A673 (cell line): ENCODE data around the gene NMB. TPM values are rescaled to one million over a fixed set of nuclear protein-coding genes. Genes with fewer than 3 reads are reported as not detected.

Experiments used
- BruUV-seq: library from RNA; stranded (reverse); fragments of 400-500 nt; replicated peaks from 2 replicates; lab custom pipeline; 2021; lab: Mats Ljungman, UMichigan
- CTCF ChIA-PET: fragments of 300-600 bp; sonication (Branson Sonifier 250); formaldehyde crosslinking; loops from one replicate; lab custom pipeline; 2022; ENCODE audit warnings: antibody characterized with exemption; lab: Charles Lee
- POLR2A ChIA-PET: fragments of 300-600 bp; sonication (Branson Sonifier 250); formaldehyde crosslinking; loops from one replicate; lab custom pipeline; 2022; ENCODE audit warnings: antibody characterized with exemption; ENCODE audit not compliant: low non-redundant PET; lab: Charles Lee
- DNase-seq: peaks from one replicate; pipeline ENCODE4 v3.0.0-alpha.2; 2015; ENCODE audit warnings: low spot score
- H3K27ac ChIP-seq: fragments of 200-600 bp; sonication (generic); 2 replicates; pipeline ENCODE4 v1.5.1; 2016; ENCODE audit warnings: mixed run types, low read depth, mild to moderate bottlenecking, mixed read lengths, antibody characterized with exemption, low read length; ENCODE audit not compliant: poor library complexity, severe bottlenecking
- H3K27me3 ChIP-seq: fragments of 200-600 bp; sonication (generic); replicated peaks from 2 replicates; pipeline ENCODE4 v1.6.1; 2017; ENCODE audit warnings: mixed run types, low read depth, mild to moderate bottlenecking, mixed read lengths, antibody characterized with exemption, low read length; ENCODE audit not compliant: insufficient read depth, poor library complexity
- H3K36me3 ChIP-seq: fragments of 200-600 bp; sonication (generic); 2 replicates; pipeline ENCODE4 v1.6.1; 2016; ENCODE audit warnings: mixed run types, mild to moderate bottlenecking, mixed read lengths, antibody characterized with exemption, low read length; ENCODE audit not compliant: insufficient read depth, poor library complexity, severe bottlenecking
- H3K4me1 ChIP-seq: fragments of 200-600 bp; sonication (generic); 2 replicates; pipeline ENCODE4 v1.6.1; 2017; ENCODE audit warnings: mixed run types, mild to moderate bottlenecking, mixed read lengths, antibody characterized with exemption, low read length; ENCODE audit not compliant: insufficient read depth, poor library complexity, severe bottlenecking
- H3K4me3 ChIP-seq: fragments of 200-600 bp; sonication (generic); 2 replicates; pipeline ENCODE4 v1.5.1; 2016; ENCODE audit warnings: low read depth, mixed run types, mild to moderate bottlenecking, mixed read lengths, low read length; ENCODE audit not compliant: poor library complexity, severe bottlenecking
- H3K9me3 ChIP-seq: fragments of 200-600 bp; sonication (generic); 2 replicates; pipeline ENCODE4 v1.6.1; 2016; ENCODE audit warnings: mixed run types, low read depth, mild to moderate bottlenecking, mixed read lengths, antibody characterized with exemption, low read length; ENCODE audit not compliant: poor library complexity, severe bottlenecking
- CTCF ChIP-seq: fragments of 300-800, 200-600 bp; sonication (generic); conservative IDR thresholded peaks from 2 replicates; pipeline ENCODE4 v1.5.1; 2017; ENCODE audit warnings: low read depth, mild to moderate bottlenecking, antibody characterized with exemption, low read length, moderate library complexity, mixed read lengths
- EZH2 ChIP-seq: fragments of 200-600 bp; sonication (generic); IDR thresholded peaks from 2 replicates; pipeline ENCODE4 v1.6.1; 2017; ENCODE audit warnings: borderline replicate concordance, low read depth, mild to moderate bottlenecking, mixed read lengths, antibody characterized with exemption, low read length; ENCODE audit not compliant: poor library complexity, severe bottlenecking
- intact Hi-C: fragments of 100-400 bp; cut with micrococcal nuclease; formaldehyde crosslinking; loops from one replicate; pipeline ENCODE4 v1.10.0; 2022; ENCODE audit not compliant: unreplicated experiment
- total RNA-seq: library from RNA; stranded (reverse); gene quantifications from 2 replicates; pipeline ENCODE4 v1.2.3, GENCODE V29; 2021

NMB gene
- total RNA-seq, 1 experiment from 2014 or later = 15.1 TPM

GRCh38 chr15:84653910-84654688, 3.9 kb downstream of the NMB start, which contains the start of gene WDR73:
TSS of gene WDR73 (minus strand) at chr15:84654283. CDS start at chr15:84654274, 9 bp downstream.
- peak within 1 kb of the TSS; percentile 67 for H3K4me3 ChIP-seq
- BruUV-seq = no TSS peak
- DNase-seq = peak; percentile 97
- peaks cover 19% of the 10 kb centered on the region for H3K36me3 ChIP-seq
- no peaks in the 10 kb centered on the region for H3K27me3 ChIP-seq
- TF ChIP-seq EZH2 (no peak), CTCF (no peak)
- peak within 1 kb of the TSS; percentile 73 for H3K27ac ChIP-seq
- intact Hi-C loops = loop anchor here (2.0 kb wide), 1 partner anchor 275 kb away; no protein-coding TSS in a partner anchor
- no peaks in the 10 kb centered on the region for H3K9me3 ChIP-seq
- CTCF ChIA-PET = interaction anchor here (1.0 to 1.3 kb wide), 2 partner anchors 83 to 274 kb away, joined by 3 to 4 read pairs; no protein-coding TSS in a partner anchor
- H3K4me1 ChIP-seq = peaks cover 24% of the 10 kb centered on the region
- POLR2A ChIA-PET = interaction anchor here (0.7 kb wide), 1 partner anchor 23 kb away, joined by 3 read pairs; no protein-coding TSS in a partner anchor

GRCh38 chr15:84653584-84653909, 4.5 kb downstream of the NMB start:
- Histone ChIP-seq H3K9me3 (no peaks in the 10 kb centered on the region), H3K4me3 (peak overlapping the region; percentile 67), H3K27ac (peak overlapping the region; percentile 73), H3K4me1 (peaks cover 18% of the 10 kb centered on the region), H3K27me3 (no peaks in the 10 kb centered on the region), H3K36me3 (peaks cover 24% of the 10 kb centered on the region)
- ChIA-PET CTCF (no interaction called here), POLR2A (interaction anchor here (0.5 to 0.7 kb wide), 2 partner anchors 19 to 23 kb away, joined by 3 read pairs; no protein-coding TSS in a partner anchor)
- TSS peak; percentile 85 for BruUV-seq
- intact Hi-C loops = no loop called here
- peak; percentile 25 for DNase-seq
- no peak for TF ChIP-seq EZH2
- no peak for TF ChIP-seq CTCF

DNA sequence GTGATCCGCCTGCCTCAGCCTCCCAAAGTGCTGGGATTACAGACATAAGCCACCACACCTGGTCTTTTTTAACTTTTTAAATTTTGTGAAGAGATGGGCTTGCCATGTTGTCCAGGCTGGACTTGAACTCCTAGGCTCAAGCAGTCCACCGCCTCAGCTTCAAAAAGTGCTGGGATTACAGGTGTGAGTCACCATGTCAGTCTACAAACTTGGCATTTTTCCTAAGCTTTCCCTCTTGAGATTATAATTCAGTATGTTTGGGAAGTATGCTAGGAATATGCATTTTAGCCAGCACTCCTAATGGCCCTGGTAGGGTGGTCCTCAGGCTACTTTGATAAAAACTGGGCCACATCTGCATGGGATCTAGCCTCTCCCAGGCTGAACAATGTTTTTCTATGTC, 8.3 kb downstream of the NMB start:
- H3K36me3 ChIP-seq = peaks cover 60% of the 10 kb centered on the region
- no peak for DNase-seq
- peaks cover 13% of the 10 kb centered on the region for H3K4me1 ChIP-seq
- ChIA-PET CTCF (no interaction called here), POLR2A (interaction anchor here (0.5 kb wide), 1 partner anchor 173 kb away, joined by 3 read pairs; no protein-coding TSS in a partner anchor)
- H3K4me3 ChIP-seq = no peak overlapping the region
- intact Hi-C loops = no loop called here
- H3K9me3 ChIP-seq = no peaks in the 10 kb centered on the region
- H3K27ac ChIP-seq = no peak overlapping the region
- BruUV-seq = no TSS peak
- TF ChIP-seq EZH2 = no peak
- no peak for TF ChIP-seq CTCF
- no peaks in the 10 kb centered on the region for H3K27me3 ChIP-seq
